Activated T-cell treated with anti-CD3 and anti-CD28 coated beads for 1 hour (primary cell): ENCODE results near the gene MKS1.

Source experiments
- DNase-seq: peaks from one replicate; pipeline ENCODE4 v3.0.0-alpha.2; 2020; ENCODE audit warnings: low read depth

The MKS1 gene

GRCh38 chr17:58161566-58161965 is 57.5 kb downstream of the MKS1 start:
- DNase-seq = no peak

- no peak for DNase-seq
These were observed 60.9 kb downstream of the MKS1 start for GRCh38 chr17:58158181-58158580.

GRCh38 chr17:58156839-58157803 is 61.9 kb downstream of the MKS1 start:
- DNase-seq = peak; percentile 42
